Measurements from ENCODE around the gene PNRC2.
"Not testable (repeated sequence)": the region's sequence is repeated elsewhere in the genome, so short reads cannot be mapped to it uniquely, and the experiment has no call there.

PNRC2 gene

DNA sequence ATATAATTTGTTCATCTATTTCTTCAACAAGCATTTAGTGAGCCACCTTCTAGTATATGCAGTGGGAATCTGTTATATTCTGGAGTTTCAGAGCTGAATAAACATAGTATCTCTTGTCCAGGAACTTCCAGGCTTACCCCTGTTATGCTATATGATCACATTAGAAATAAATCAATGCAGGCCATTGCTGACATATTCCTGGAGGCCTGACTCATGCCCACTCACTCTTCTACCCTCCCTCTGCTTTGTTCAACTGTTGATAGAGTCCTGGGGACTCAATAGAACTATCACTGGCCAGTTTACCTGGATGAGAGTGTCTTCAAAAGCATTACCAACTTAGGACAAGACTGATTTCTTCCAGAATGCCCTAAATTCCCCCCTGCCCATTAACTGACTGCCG, 49.8 kb downstream of the PNRC2 start:
- Histone ChIP-seq H3K27me3 (replicated peaks; ENCODE audit: insufficient read depth, low read length) (no peaks in the 10 kb centered on the region), H3K36me3 (replicated peaks; ENCODE audit: insufficient read depth, low read length) (no peaks in the 10 kb centered on the region), H3K9me3 (replicated peaks; ENCODE audit: insufficient read depth, low read length) (no peaks in the 10 kb centered on the region), H4K20me1 (ENCODE audit: insufficient read depth, low read length) (no peaks in the 10 kb centered on the region), H3K4me1 (ENCODE audit: low read length) (no peaks in the 10 kb centered on the region), H3K9me2 (replicated peaks; ENCODE audit: insufficient read depth, low read length) (no peaks in the 10 kb centered on the region), H3F3A (ENCODE audit: insufficient read depth, low read length) (no peaks in the 10 kb centered on the region), H3K79me2 (ENCODE audit: low read length) (no peaks in the 10 kb centered on the region), H3K4me3 (ENCODE audit: low read length) (no peak overlapping the region), H2AFZ (ENCODE audit: low read length) (no peak overlapping the region), H3K9ac (ENCODE audit: low read length) (no peak overlapping the region), H3K27ac (ENCODE audit: low read length) (no peak overlapping the region), H3K4me2 (ENCODE audit: low read depth, low read length) (no peak overlapping the region)
- DNase-seq, result no peak
- TF ChIP-seq EZH2 (optimal IDR thresholded peaks at IDR 0.05; ENCODE audit: low read depth, low read length) (no peak), EZH2phosphoT487 (IDR thresholded peaks at IDR 0.05; ENCODE audit: low read length) (no peak), CTCF (IDR thresholded peaks at IDR 0.05; ENCODE audit: low read length) (no peak)

- no peak overlapping the region for H3K9ac ChIP-seq (ENCODE audit: low read length)
These were observed 51.0 kb downstream of the PNRC2 start for GRCh38 chr1:24010650-24011049.

GRCh38 chr1:24012878-24013277, 53.2 kb downstream of the PNRC2 start:
- H3K9ac ChIP-seq (ENCODE audit: low read length); H3K4me3 ChIP-seq (ENCODE audit: low read length); H3K9me3 ChIP-seq (replicated peaks; ENCODE audit: insufficient read depth, low read length); H3K4me1 ChIP-seq (ENCODE audit: low read length); DNase-seq; H4K20me1 ChIP-seq (ENCODE audit: insufficient read depth, low read length); H3K4me2 ChIP-seq (ENCODE audit: low read depth, low read length); H3K27ac ChIP-seq (ENCODE audit: low read length); H3K79me2 ChIP-seq (ENCODE audit: low read length); H3K27me3 ChIP-seq (replicated peaks; ENCODE audit: insufficient read depth, low read length); H3F3A ChIP-seq (ENCODE audit: insufficient read depth, low read length); H2AFZ ChIP-seq (ENCODE audit: low read length); H3K36me3 ChIP-seq (replicated peaks; ENCODE audit: insufficient read depth, low read length); H3K9me2 ChIP-seq (replicated peaks; ENCODE audit: insufficient read depth, low read length): not testable (repeated sequence)

More at GRCh38 chr1:24010650-24011049, 51.0 kb downstream of the PNRC2 start:
- Histone ChIP-seq H4K20me1 (ENCODE audit: insufficient read depth, low read length) (no peaks in the 10 kb centered on the region), H3F3A (ENCODE audit: insufficient read depth, low read length) (no peaks in the 10 kb centered on the region), H3K27me3 (replicated peaks; ENCODE audit: insufficient read depth, low read length) (no peaks in the 10 kb centered on the region), H3K4me2 (ENCODE audit: low read depth, low read length) (no peak overlapping the region), H3K4me3 (ENCODE audit: low read length) (no peak overlapping the region), H3K79me2 (ENCODE audit: low read length) (no peaks in the 10 kb centered on the region), H3K36me3 (replicated peaks; ENCODE audit: insufficient read depth, low read length) (no peaks in the 10 kb centered on the region), H3K9me3 (replicated peaks; ENCODE audit: insufficient read depth, low read length) (no peaks in the 10 kb centered on the region), H3K4me1 (ENCODE audit: low read length) (no peaks in the 10 kb centered on the region), H2AFZ (ENCODE audit: low read length) (no peak overlapping the region), H3K9me2 (replicated peaks; ENCODE audit: insufficient read depth, low read length) (no peaks in the 10 kb centered on the region), H3K27ac (ENCODE audit: low read length) (no peak overlapping the region)
- DNase-seq, result no peak
- TF ChIP-seq EZH2phosphoT487 (IDR thresholded peaks at IDR 0.05; ENCODE audit: low read length) (no peak), EZH2 (optimal IDR thresholded peaks at IDR 0.05; ENCODE audit: low read depth, low read length) (no peak)

All from MM.1S (cell line).